Liver (tissue), 3 donors: ENCODE measurements around the gene DNAAF1.

Source experiments
- ATF3 ChIP-seq: IDR thresholded peaks from 2 replicates; pipeline ENCODE4 v1.6.1; 2016; ENCODE audit warnings: antibody characterized with exemption
- EGR1 ChIP-seq, 2 donors: IDR thresholded peaks; 2 replicates each; pipeline ENCODE4 v1.6.1; 2016 to 2018; ENCODE audit warnings: antibody characterized with exemption in 2 of 2, low read depth in 2 of 2
- GABPA ChIP-seq, 2 donors: IDR thresholded peaks in 1 of 2; conservative IDR thresholded peaks in 1 of 2; 2 replicates each; pipeline ENCODE4 v1.6.1; 2016; ENCODE audit warnings: antibody characterized with exemption in 2 of 2, mild to moderate bottlenecking in 1 of 2, moderate library complexity in 1 of 2
- HNF4G ChIP-seq: IDR thresholded peaks from 2 replicates; pipeline ENCODE4 v1.6.1; 2016; ENCODE audit warnings: antibody characterized with exemption
- RAD21 ChIP-seq, 2 donors: IDR thresholded peaks; 2 replicates each; pipeline ENCODE4 v1.6.1; 2016; ENCODE audit warnings: antibody characterized with exemption in 2 of 2, mild to moderate bottlenecking in 2 of 2
- SP1 ChIP-seq: IDR thresholded peaks from 2 replicates; pipeline ENCODE4 v1.6.1; 2018; ENCODE audit warnings: antibody characterized with exemption, mild to moderate bottlenecking
- TAF1 ChIP-seq: conservative IDR thresholded peaks from 2 replicates; pipeline ENCODE4 v1.6.1; 2016; ENCODE audit warnings: antibody characterized with exemption, mild to moderate bottlenecking
- ZBTB33 ChIP-seq: IDR thresholded peaks from 2 replicates; pipeline ENCODE4 v1.6.1; 2016; ENCODE audit warnings: antibody characterized with exemption
- TF ChIP-seq, protein P1 (sequence below): fragments of 150-350 bp; IDR thresholded peaks from 2 replicates; pipeline ENCODE4 v1.5.1; 2017; ENCODE audit warnings: improper control_type of control experiment, low read depth, low read length; ENCODE audit not compliant: missing input control
- donor health status: healthy.
- donor health status: healthy.

- no peak for TF ChIP-seq GABPA (IDR thresholded peaks at IDR 0.05 in 1 of 2, conservative IDR thresholded peaks at IDR 0.05 in 1 of 2)
- TF ChIP-seq, protein P1, sequence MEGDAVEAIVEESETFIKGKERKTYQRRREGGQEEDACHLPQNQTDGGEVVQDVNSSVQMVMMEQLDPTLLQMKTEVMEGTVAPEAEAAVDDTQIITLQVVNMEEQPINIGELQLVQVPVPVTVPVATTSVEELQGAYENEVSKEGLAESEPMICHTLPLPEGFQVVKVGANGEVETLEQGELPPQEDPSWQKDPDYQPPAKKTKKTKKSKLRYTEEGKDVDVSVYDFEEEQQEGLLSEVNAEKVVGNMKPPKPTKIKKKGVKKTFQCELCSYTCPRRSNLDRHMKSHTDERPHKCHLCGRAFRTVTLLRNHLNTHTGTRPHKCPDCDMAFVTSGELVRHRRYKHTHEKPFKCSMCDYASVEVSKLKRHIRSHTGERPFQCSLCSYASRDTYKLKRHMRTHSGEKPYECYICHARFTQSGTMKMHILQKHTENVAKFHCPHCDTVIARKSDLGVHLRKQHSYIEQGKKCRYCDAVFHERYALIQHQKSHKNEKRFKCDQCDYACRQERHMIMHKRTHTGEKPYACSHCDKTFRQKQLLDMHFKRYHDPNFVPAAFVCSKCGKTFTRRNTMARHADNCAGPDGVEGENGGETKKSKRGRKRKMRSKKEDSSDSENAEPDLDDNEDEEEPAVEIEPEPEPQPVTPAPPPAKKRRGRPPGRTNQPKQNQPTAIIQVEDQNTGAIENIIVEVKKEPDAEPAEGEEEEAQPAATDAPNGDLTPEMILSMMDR: no peak
- TF ChIP-seq RAD21 (IDR thresholded peaks at IDR 0.05): no peak
- no peak for TF ChIP-seq ZBTB33
- no peak for TF ChIP-seq SP1
- no peak for TF ChIP-seq HNF4G
- TF ChIP-seq TAF1: no peak
- TF ChIP-seq EGR1 (IDR thresholded peaks at IDR 0.05; ENCODE audit: low read depth in 2 of 2): no peak
- no peak for TF ChIP-seq ATF3
Measured at GRCh38 chr16:84166796-84167695, 21.9 kb downstream of the DNAAF1 start.
